ENCODE measurements around the gene POU2F1. TPM values are rescaled to one million over a fixed set of nuclear protein-coding genes. Genes with fewer than 3 reads are reported as not detected.

Gene POU2F1
- total RNA-seq, 4 donors from 2014 or later = 8.4 to 32.1 (median 17.5) TPM

DNA sequence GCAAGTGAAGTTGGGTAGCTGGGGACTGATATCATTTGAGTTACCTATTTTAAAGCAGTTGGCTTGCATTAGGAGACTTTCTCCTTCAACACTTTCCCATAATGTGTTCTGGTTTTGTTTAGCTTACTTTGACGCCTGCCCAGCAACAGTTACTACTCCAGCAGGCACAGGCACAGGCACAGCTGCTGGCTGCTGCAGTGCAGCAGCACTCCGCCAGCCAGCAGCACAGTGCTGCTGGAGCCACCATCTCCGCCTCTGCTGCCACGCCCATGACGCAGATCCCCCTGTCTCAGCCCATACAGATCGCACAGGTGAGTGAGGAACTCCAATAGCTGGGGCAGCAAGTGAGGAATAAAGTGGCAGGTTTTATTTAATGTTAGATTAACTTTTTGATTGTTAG lies 153.3 kb downstream of the POU2F1 start:
- DNase-seq (ENCODE audit: low spot score in 2 of 2) = no peak
- H3K27ac ChIP-seq = no peak overlapping the region
- 77% methylated on average over 6 of the region's 6 CpGs for WGBS

DNA sequence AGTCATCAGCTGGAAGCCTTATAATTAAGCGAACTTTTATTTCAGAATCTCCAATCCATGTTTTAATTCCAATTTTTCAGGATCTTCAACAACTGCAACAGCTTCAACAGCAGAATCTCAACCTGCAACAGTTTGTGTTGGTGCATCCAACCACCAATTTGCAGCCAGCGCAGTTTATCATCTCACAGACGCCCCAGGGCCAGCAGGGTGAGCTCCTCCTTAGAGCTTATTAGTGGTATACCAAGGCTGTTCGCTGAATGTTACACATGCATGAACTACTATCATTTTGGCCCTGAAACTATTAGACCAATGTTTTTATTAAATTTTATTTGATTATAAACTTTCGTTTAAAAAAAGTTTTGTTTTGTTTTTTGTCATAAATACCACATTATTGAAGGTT lies 155.3 kb downstream of the POU2F1 start:
- 70% methylated on average over 5 of the region's 5 CpGs for WGBS
- no peaks in the 10 kb centered on the region for H3K9me3 ChIP-seq
- H3K4me1 ChIP-seq = peaks cover 10% of the 10 kb centered on the region
- peaks cover 19% of the 10 kb centered on the region for H3K36me3 ChIP-seq
- H3K27ac ChIP-seq = no peak overlapping the region
- no peaks in the 10 kb centered on the region for H3K27me3 ChIP-seq
- no peak for DNase-seq (ENCODE audit: low spot score in 2 of 2)
- TF ChIP-seq, protein P1, sequence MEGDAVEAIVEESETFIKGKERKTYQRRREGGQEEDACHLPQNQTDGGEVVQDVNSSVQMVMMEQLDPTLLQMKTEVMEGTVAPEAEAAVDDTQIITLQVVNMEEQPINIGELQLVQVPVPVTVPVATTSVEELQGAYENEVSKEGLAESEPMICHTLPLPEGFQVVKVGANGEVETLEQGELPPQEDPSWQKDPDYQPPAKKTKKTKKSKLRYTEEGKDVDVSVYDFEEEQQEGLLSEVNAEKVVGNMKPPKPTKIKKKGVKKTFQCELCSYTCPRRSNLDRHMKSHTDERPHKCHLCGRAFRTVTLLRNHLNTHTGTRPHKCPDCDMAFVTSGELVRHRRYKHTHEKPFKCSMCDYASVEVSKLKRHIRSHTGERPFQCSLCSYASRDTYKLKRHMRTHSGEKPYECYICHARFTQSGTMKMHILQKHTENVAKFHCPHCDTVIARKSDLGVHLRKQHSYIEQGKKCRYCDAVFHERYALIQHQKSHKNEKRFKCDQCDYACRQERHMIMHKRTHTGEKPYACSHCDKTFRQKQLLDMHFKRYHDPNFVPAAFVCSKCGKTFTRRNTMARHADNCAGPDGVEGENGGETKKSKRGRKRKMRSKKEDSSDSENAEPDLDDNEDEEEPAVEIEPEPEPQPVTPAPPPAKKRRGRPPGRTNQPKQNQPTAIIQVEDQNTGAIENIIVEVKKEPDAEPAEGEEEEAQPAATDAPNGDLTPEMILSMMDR (IDR thresholded peaks at IDR 0.05) = no peak
- no peak for TF ChIP-seq EP300 (IDR thresholded peaks at IDR 0.05)
- TF ChIP-seq POLR2A (IDR thresholded peaks at IDR 0.05) = no peak
- TF ChIP-seq POLR2AphosphoS5 (IDR thresholded peaks at IDR 0.05) = no peak
- no peak overlapping the region for H3K4me3 ChIP-seq

More for the DNA sequence above, 153.3 kb downstream of the POU2F1 start:
- Histone ChIP-seq H3K4me3 (no peak overlapping the region), H3K4me1 (peaks cover 10% of the 10 kb centered on the region), H3K27me3 (no peaks in the 10 kb centered on the region), H3K9me3 (no peaks in the 10 kb centered on the region), H3K36me3 (peaks cover 18% of the 10 kb centered on the region)
- TF ChIP-seq, protein P1 (IDR thresholded peaks at IDR 0.05) = peak in 1 of 2 donors; percentile 36
- TF ChIP-seq POLR2AphosphoS5 (IDR thresholded peaks at IDR 0.05) = no peak

DNA sequence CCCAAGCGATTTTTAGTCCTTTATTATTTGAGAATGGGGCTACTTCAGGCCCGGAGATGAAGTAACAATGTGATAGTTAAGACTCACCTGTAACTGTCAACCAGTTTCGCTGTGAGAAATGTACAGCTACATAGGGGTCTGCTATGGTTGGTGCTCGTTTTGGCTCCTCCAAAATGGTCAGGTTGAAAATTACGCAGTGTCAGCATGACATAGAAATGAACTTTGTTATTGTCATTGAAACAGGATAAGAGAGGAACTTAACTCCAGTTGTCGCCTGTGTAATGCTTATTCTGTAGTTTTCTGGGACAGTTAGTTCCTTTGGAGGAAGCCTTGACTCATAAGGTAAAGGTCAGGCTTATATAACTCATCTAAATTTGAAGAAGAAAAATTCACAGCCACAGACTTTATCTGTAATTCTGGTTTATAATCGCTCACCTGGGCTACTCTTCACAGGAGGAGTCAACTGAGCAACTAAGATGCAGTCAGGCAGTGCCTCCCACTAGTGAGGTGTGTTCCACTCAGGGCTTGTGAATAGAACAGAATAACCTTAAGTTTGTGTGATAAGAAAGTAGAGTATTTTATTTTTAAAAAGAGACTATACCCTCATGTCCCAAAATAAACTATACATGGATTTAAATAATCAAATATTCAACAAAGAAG lies 166.7 kb downstream of the POU2F1 start:
- DNase-seq (ENCODE audit: low spot score in 2 of 2) = no peak
- WGBS = 94% methylated on average over 7 of the region's 7 CpGs
- TF ChIP-seq POLR2A (IDR thresholded peaks at IDR 0.05) (no peak), POLR2AphosphoS5 (IDR thresholded peaks at IDR 0.05) (no peak), EP300 (IDR thresholded peaks at IDR 0.05) (no peak)
- TF ChIP-seq, protein P1 (IDR thresholded peaks at IDR 0.05) = no peak
- Histone ChIP-seq H3K4me3 (no peak overlapping the region), H3K27me3 (no peaks in the 10 kb centered on the region), H3K9me3 (no peaks in the 10 kb centered on the region), H3K36me3 (peaks cover 36% of the 10 kb centered on the region), H3K27ac (no peak overlapping the region), H3K4me1 (no peaks in the 10 kb centered on the region)

DNA sequence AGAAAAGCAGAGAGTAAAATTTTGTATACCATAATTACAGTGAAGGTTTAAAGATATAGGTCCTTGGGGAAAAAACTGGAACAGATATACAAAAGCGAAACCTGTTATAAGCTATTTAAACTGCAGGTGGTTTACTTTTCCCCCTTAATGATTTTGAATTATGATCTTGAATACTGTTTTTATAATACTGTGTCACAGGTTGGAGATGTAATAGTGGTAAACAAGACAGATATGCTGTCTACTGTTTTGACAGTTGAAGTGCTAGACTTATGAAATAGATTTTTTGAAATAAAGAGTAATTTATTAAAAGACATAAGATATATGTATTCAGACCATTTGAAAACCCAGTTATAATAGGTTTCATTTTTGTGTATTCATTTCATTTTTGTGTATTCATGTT lies 168.3 kb downstream of the POU2F1 start:
- 98% methylated on average over 1 of the region's 1 CpG for WGBS
- no peak overlapping the region for H3K4me3 ChIP-seq
- TF ChIP-seq POLR2AphosphoS5 (IDR thresholded peaks at IDR 0.05) (no peak), POLR2A (IDR thresholded peaks at IDR 0.05) (no peak), EP300 (IDR thresholded peaks at IDR 0.05) (no peak)
- TF ChIP-seq, protein P1 (IDR thresholded peaks at IDR 0.05) = no peak
- no peaks in the 10 kb centered on the region for H3K4me1 ChIP-seq
- DNase-seq (ENCODE audit: low spot score in 2 of 2) = no peak
- H3K36me3 ChIP-seq = peaks cover 32% of the 10 kb centered on the region
- no peaks in the 10 kb centered on the region for H3K9me3 ChIP-seq
- H3K27ac ChIP-seq = no peak overlapping the region
- no peaks in the 10 kb centered on the region for H3K27me3 ChIP-seq

DNA sequence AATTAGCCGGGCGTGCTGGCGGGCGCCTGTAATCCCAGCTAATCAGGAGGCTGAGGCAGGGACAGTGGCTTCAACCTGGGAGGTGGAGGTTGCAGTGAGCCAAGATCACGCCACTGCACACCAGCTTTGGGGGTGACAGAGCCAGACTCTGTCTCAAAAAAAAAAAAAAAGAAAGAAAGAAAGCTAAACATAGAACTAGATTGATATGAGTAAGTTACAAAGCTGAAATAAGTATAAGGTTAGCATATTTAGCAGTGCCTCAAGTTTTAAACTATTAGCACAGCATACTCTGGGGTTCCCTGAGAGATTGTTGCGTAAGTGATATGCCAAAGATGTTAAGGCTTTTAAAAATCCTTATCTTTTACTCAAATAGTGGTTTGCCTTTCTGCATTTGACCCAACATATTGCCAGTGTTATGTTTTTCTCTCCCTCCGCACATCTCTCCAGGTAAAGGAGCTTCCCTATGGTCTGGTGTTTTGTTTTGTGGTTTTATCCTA lies 171.6 kb downstream of the POU2F1 start:
- H3K27ac ChIP-seq = no peak overlapping the region
- H3K4me3 ChIP-seq = no peak overlapping the region
- no peaks in the 10 kb centered on the region for H3K4me1 ChIP-seq
- TF ChIP-seq, protein P1 (IDR thresholded peaks at IDR 0.05) = no peak
- no peak for TF ChIP-seq POLR2A (IDR thresholded peaks at IDR 0.05)
- no peak for TF ChIP-seq EP300 (IDR thresholded peaks at IDR 0.05)
- no peak for TF ChIP-seq POLR2AphosphoS5 (IDR thresholded peaks at IDR 0.05)
- H3K9me3 ChIP-seq = no peaks in the 10 kb centered on the region
- peaks cover 19% of the 10 kb centered on the region for H3K36me3 ChIP-seq
- H3K27me3 ChIP-seq = no peaks in the 10 kb centered on the region
- WGBS = 95% methylated on average over 7 of the region's 7 CpGs
- no peak for DNase-seq (ENCODE audit: low spot score in 2 of 2)

Data from suprapubic skin (tissue), 4 donors.